GM21447 (cell line): Measurements from ENCODE around the gene ASH1L.
A peak's percentile ranks its signal among the peaks of the same experiment; 100 is the strongest.
"Not testable (repeated sequence)": the region's sequence is repeated elsewhere in the genome, so short reads cannot be mapped to it uniquely, and the experiment has no call there.

Experiments used
- ATAC-seq: cut with Tn5 transposase; IDR thresholded peaks from one replicate; pipeline ENCODE4 v1.9.1; 2021; ENCODE audit not compliant: unreplicated experiment

The ASH1L gene

DNA sequence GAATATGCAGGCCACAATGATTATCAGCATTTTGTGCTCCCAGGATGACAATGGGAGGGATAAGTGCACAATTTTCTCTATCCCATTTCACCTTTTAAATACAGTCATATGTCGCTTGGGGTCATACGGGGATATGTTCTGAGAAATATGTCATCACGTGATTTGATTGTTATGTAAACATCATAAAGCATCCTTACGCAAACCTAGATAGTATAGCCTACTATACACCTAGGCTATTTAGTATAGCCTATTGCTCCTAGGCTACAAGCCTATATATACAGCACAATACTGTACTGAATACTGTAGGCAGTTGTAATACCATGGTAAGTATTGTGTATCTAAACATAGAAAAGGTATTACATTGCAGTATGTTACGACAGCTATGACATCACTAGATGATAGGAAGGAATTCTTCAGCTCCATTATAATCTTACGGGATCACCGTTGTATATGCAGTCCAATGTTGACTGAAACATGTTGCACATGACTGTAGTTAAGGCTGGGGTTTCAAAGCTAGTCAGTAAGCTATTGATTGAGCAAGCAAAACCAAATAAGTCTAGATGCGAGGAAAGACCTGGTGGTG, 223.0 kb downstream of the ASH1L start:
- no peak for ATAC-seq

DNA sequence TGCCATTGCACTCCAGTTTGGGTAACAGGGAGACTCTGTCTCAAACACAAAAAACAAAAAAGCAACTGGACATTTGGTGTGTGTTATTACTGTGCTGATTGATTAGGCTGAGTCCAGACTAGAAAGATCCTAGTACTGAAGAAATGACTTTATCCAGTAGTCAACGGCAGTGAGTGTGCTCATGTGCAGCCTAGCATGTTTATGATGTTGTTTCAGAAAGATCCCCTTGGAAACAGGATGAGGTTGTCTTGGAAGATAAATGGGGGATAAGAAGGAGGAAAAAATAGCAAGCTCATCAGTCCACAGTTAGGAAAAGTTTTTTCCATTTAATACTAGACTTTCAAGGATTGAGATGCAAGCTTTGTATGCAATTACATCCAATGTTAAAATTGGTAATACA, 227.6 kb downstream of the ASH1L start:
- ATAC-seq: no peak

DNA sequence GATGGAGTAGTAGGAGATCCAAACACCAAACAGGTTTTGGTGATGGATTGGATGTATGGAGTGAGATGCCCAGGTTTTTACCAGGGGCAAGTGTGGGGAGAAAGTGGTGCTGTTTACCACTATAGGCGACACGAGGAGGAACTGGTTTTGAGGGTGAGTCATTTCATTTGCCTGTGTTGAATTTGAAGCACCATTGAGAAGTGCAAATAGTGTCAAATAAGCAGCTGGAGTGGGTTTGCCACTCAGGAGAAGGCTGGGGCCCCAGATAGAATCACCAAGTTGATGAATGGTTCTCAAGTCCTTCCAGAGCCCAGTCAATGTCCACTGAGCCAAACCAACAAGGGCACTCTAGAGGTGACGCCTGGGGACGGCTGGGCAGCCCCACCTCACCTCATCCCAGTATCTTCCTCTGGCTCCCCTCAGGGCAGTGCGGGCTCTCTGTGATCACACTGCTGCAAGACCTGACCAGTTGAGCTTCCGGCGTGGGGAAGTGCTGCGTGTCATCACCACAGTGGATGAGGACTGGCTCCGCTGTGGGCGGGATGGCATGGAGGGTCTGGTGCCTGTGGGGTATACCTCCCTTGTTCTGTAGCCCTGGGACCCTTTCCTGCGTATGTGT, 232.5 kb downstream of the ASH1L start:
- ATAC-seq: no peak

GRCh38 chr1:155328856-155329255, 233.7 kb downstream of the ASH1L start:
- not testable (repeated sequence) for ATAC-seq

- ATAC-seq: no peak
These were observed 234.6 kb downstream of the ASH1L start for GRCh38 chr1:155327981-155328380.

GRCh38 chr1:155326631-155327037, 236.0 kb downstream of the ASH1L start:
- no peak for ATAC-seq

DNA sequence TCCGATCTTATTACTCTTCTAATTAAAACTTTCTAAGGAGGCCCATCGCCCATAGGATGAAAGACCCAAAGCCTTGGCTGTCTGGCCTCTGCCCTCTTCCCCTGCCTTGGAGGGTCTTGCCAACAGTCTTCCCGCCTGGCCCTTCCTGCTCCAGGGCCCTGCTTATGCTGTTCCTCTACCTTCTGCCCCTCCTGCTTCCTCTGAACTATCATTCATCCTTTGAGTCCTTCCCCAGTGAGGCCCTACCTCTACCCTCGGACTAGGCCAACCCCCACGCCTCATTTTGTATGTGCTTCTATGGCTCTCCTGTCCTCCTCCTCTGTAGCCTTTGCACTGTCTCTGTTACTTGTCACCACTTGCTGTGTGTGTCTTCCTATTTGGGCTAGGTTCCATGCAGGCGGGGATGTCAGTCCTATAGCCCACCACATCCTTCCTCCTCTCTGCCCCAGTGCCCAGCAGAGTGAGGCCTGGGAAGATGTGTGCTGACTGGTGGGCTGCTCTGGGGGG, 236.5 kb downstream of the ASH1L start:
- no peak for ATAC-seq

- no peak for ATAC-seq
These were observed 237.1 kb downstream of the ASH1L start for GRCh38 chr1:155325603-155325893.

- ATAC-seq: peak; percentile 1
These were observed 237.6 kb downstream of the ASH1L start for GRCh38 chr1:155324717-155325602.

- peak; percentile 58 for ATAC-seq
These were observed 238.4 kb downstream of the ASH1L start for GRCh38 chr1:155324037-155324716.

GRCh38 chr1:155323729-155324036, 238.9 kb downstream of the ASH1L start:
- peak; percentile 45 for ATAC-seq

GRCh38 chr1:155322953-155323728, 239.5 kb downstream of the ASH1L start:
- ATAC-seq: peak; percentile 42

GRCh38 chr1:155322571-155322952, 240.0 kb downstream of the ASH1L start:
- no peak for ATAC-seq

- no peak for ATAC-seq
These were observed 240.7 kb downstream of the ASH1L start for GRCh38 chr1:155321639-155322503.

- ATAC-seq: no peak
These were observed 241.7 kb downstream of the ASH1L start, which contains the start of gene RUSC1 for GRCh38 chr1:155320661-155321617. TSS of gene RUSC1 (plus strand) at chr1:155320894. CDS start at chr1:155321774, 880 bp downstream.

- ATAC-seq: no peak
These were observed 242.4 kb downstream of the ASH1L start for GRCh38 chr1:155320252-155320651.

- no peak for ATAC-seq
These were observed 243.1 kb downstream of the ASH1L start for GRCh38 chr1:155319536-155319935.

- ATAC-seq: no peak
These were observed 244.5 kb downstream of the ASH1L start for GRCh38 chr1:155318082-155318481.

- no peak for ATAC-seq
These were observed 245.7 kb downstream of the ASH1L start for GRCh38 chr1:155316922-155317321.
